ENCODE results near the gene GOLGA3.

GOLGA3 gene

GRCh38 chr12:132719141-132719953, 109.3 kb downstream of the GOLGA3 start:
- DNase-seq (ENCODE audit: low spot score): no peak

Measured in activated CD4-positive, alpha-beta T cell treated with anti-CD3 and anti-CD28 coated beads, Interleukin-2, Interleukin-4, amounts not matched to agents 100 ng/mL and 50 ng/mL, durations not matched to agents 16 hours and 8 hours (primary cell).